Nephron (organoid): ENCODE measurements around the gene PAM.
A peak's percentile ranks its signal among the peaks of the same experiment; 100 is the strongest.
"Not testable (repeated sequence)": the region's sequence is repeated elsewhere in the genome, so short reads cannot be mapped to it uniquely, and the experiment has no call there.

ENCODE experiments used
- H3K27ac Mint-ChIP-seq, 3 experiments: 2 replicates each; pipeline ENCODE4 v1.8.0; 2020; ENCODE audit warnings: mixed read lengths in 3 of 3, mild to moderate bottlenecking in 2 of 3, moderate library complexity in 1 of 3
- H3K27me3 Mint-ChIP-seq: 2 replicates; pipeline ENCODE4 v1.8.0; 2021; ENCODE audit warnings: low read depth, mild to moderate bottlenecking, moderate library complexity, mixed read lengths
- H3K36me3 Mint-ChIP-seq: 2 replicates; pipeline ENCODE4 v1.8.0; 2020; ENCODE audit warnings: low read depth, mixed read lengths
- H3K4me1 Mint-ChIP-seq: 2 replicates; pipeline ENCODE4 v1.8.0; 2020; ENCODE audit warnings: mixed read lengths
- H3K4me3 Mint-ChIP-seq, 3 experiments: 2 replicates each; pipeline ENCODE4 v1.8.0; 2020; ENCODE audit warnings: mild to moderate bottlenecking in 3 of 3, mixed read lengths in 3 of 3, moderate library complexity in 2 of 3
- H3K9me3 Mint-ChIP-seq: 2 replicates; pipeline ENCODE4 v1.8.0; 2020; ENCODE audit warnings: mixed read lengths
- CTCF ChIP-seq, 3 experiments: fragments of 200-600 bp; sonication (generic); IDR thresholded peaks; one replicate each; pipeline ENCODE4 v1.5.0; 2021; ENCODE audit warnings: antibody characterized with exemption in 3 of 3; ENCODE audit not compliant: unreplicated experiment in 3 of 3

The PAM gene

GRCh38 chr5:102767862-102768261 is 12.8 kb downstream of the PAM start:
- H3K9me3 Mint-ChIP-seq, result no peaks in the 10 kb centered on the region
- H3K27me3 Mint-ChIP-seq, result no peaks in the 10 kb centered on the region
- no peak for TF ChIP-seq CTCF (IDR thresholded peaks at IDR 0.05; ENCODE audit: unreplicated experiment in 3 of 3)
- H3K4me1 Mint-ChIP-seq, result peaks cover 9% of the 10 kb centered on the region
- H3K27ac Mint-ChIP-seq, result no peak overlapping the region
- no peak overlapping the region for H3K4me3 Mint-ChIP-seq
- H3K36me3 Mint-ChIP-seq, result no peaks in the 10 kb centered on the region

GRCh38 chr5:102770803-102771202 is 15.7 kb downstream of the PAM start:
- no peak overlapping the region for H3K4me3 Mint-ChIP-seq
- H3K27me3 Mint-ChIP-seq, result no peaks in the 10 kb centered on the region
- peaks cover 9% of the 10 kb centered on the region for H3K4me1 Mint-ChIP-seq
- H3K36me3 Mint-ChIP-seq, result peaks cover 11% of the 10 kb centered on the region
- TF ChIP-seq CTCF (IDR thresholded peaks at IDR 0.05; ENCODE audit: unreplicated experiment in 3 of 3), result no peak
- H3K27ac Mint-ChIP-seq, result peak overlapping the region in 1 of 3 experiments; percentile 81
- peaks cover 3% of the 10 kb centered on the region for H3K9me3 Mint-ChIP-seq

GRCh38 chr5:102771435-102771834 is 16.3 kb downstream of the PAM start:
- Mint-ChIP-seq H3K27me3 (no peaks in the 10 kb centered on the region), H3K36me3 (peaks cover 11% of the 10 kb centered on the region), H3K4me3 (no peak overlapping the region), H3K4me1 (peaks cover 9% of the 10 kb centered on the region), H3K27ac (peak overlapping the region in 1 of 3 experiments; percentile 81), H3K9me3 (peaks cover 8% of the 10 kb centered on the region)
- no peak for TF ChIP-seq CTCF (IDR thresholded peaks at IDR 0.05; ENCODE audit: unreplicated experiment in 3 of 3)

GRCh38 chr5:102772273-102772672 is 17.2 kb downstream of the PAM start:
- peaks cover 9% of the 10 kb centered on the region for H3K4me1 Mint-ChIP-seq
- no peak overlapping the region for H3K4me3 Mint-ChIP-seq
- peaks cover 11% of the 10 kb centered on the region for H3K36me3 Mint-ChIP-seq
- H3K27me3 Mint-ChIP-seq, result no peaks in the 10 kb centered on the region
- H3K9me3 Mint-ChIP-seq, result peaks cover 10% of the 10 kb centered on the region
- H3K27ac Mint-ChIP-seq, result no peak overlapping the region
- TF ChIP-seq CTCF (IDR thresholded peaks at IDR 0.05; ENCODE audit: unreplicated experiment in 3 of 3), result no peak

- no peaks in the 10 kb centered on the region for H3K27me3 Mint-ChIP-seq
- peaks cover 11% of the 10 kb centered on the region for H3K36me3 Mint-ChIP-seq
- H3K4me3 Mint-ChIP-seq, result no peak overlapping the region
- TF ChIP-seq CTCF (IDR thresholded peaks at IDR 0.05; ENCODE audit: unreplicated experiment in 3 of 3), result no peak
- H3K4me1 Mint-ChIP-seq, result peaks cover 9% of the 10 kb centered on the region
- peaks cover 11% of the 10 kb centered on the region for H3K9me3 Mint-ChIP-seq
- no peak overlapping the region for H3K27ac Mint-ChIP-seq
Measured at GRCh38 chr5:102773133-102773532, 18.0 kb downstream of the PAM start.

GRCh38 chr5:102775756-102776155 is 20.7 kb downstream of the PAM start:
- H3K4me1 Mint-ChIP-seq, H3K4me3 Mint-ChIP-seq, H3K27ac Mint-ChIP-seq, H3K27me3 Mint-ChIP-seq: not testable (repeated sequence)
- Mint-ChIP-seq H3K36me3 (peaks cover 11% of the 10 kb centered on the region), H3K9me3 (peaks cover 11% of the 10 kb centered on the region)
